Ovary (tissue), 3 donors: ENCODE measurements around the gene RETREG2.

ENCODE experiments used
- CTCF ChIP-seq, 3 donors: fragments of 450-650 bp in 2 of 3; fragments of 200-600 bp in 1 of 3; IDR thresholded peaks; one replicate each; pipeline versions ENCODE4 v1.5.1 to v1.8.0; 2016 to 2022; ENCODE audit warnings: antibody characterized with exemption in 3 of 3, mild to moderate bottlenecking in 1 of 3
- EP300 ChIP-seq: sonication (generic); formaldehyde crosslinking; IDR thresholded peaks from one replicate; pipeline ENCODE4 v1.6.1; 2017; ENCODE audit warnings: antibody characterized with exemption
- POLR2A ChIP-seq: fragments of 450-650 bp; IDR thresholded peaks from one replicate; pipeline ENCODE4 v1.6.1; 2017; ENCODE audit warnings: antibody characterized with exemption, mild to moderate bottlenecking, moderate library complexity
- donor health status: DM: no; HTN: no; CAD: no.

GRCh38 chr2:219128396-219128795, 49.7 kb upstream of the RETREG2 start:
- TF ChIP-seq CTCF (IDR thresholded peaks at IDR 0.05) (no peak), POLR2A (no peak), EP300 (no peak)
